ENCODE data around the gene NDC80. TPM values are rescaled to one million over a fixed set of nuclear protein-coding genes. Genes with fewer than 3 reads are reported as not detected.

Gene NDC80
- total and polyA plus RNA-seq, 8 donors = 1.7 to 47.6 (median 22.3) TPM

- H3K36me3 ChIP-seq = peaks cover 0 to 26% of the 10 kb centered on the region in 2 donors
- DNase-seq = no peak
- no peaks in the 10 kb centered on the region for H3K9me3 ChIP-seq
- H3K4me3 ChIP-seq = no peak overlapping the region
- no peak for ATAC-seq
- H3K27me3 ChIP-seq = no peaks in the 10 kb centered on the region
- TF ChIP-seq CTCF (IDR thresholded peaks at IDR 0.05) = no peak
- H3K4me1 ChIP-seq = peaks cover 0 to 4% of the 10 kb centered on the region in 2 donors
- no peak overlapping the region for H3K27ac ChIP-seq
- intact Hi-C loops (cut with DNase I) = no loop called here
Measured at GRCh38 chr18:2564373-2564772, 7.0 kb upstream of the NDC80 start.

DNA sequence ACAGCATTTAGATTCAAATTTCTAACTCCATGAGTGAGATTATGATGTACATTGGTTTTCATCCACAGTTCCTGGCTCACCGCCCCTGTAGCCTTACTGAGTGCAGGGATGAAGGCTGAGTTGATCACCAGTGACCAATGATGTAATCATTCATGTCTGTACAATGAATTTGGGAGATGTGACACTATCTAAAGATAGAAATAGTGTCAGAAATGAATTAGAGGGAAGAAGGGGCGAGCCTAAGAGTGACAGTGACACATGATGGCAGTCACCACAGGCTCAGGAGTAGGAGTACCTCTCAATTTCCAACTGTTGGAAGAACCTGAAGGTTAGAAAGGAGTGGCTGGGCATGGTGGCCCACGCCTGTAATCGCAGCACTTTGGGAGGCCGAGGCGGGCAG lies 3.2 kb upstream of the NDC80 start:
- ATAC-seq = no peak
- no peak for DNase-seq

DNA sequence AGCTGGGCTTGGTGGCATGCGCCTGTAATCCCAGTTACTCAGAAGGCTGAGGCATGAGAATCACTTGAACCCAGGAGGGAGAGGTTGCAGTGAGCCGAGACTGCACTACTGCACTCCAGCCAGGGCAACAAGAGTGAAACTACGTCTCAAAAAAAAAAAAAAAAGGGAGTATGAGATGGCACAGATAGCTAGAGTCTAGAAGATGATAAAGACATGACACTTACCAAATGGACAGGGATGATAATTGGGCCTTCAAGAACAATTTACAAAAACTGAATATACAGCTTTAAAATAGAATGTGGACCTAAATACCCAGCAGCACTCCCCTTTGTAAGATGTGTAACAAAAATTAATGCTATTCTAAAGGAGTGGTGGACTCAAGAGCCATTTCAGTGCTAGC lies 2.8 kb upstream of the NDC80 start:
- Histone ChIP-seq H3K36me3 (peaks cover 0 to 5% of the 10 kb centered on the region in 2 donors), H3K4me1 (peaks cover 9 to 37% of the 10 kb centered on the region in 2 donors), H3K9me3 (no peaks in the 10 kb centered on the region), H3K27ac (no peak overlapping the region), H3K4me3 (no peak overlapping the region), H3K27me3 (no peaks in the 10 kb centered on the region)
- intact Hi-C loops (cut with DNase I) = no loop called here
- no peak for TF ChIP-seq CTCF (IDR thresholded peaks at IDR 0.05)
- ATAC-seq = no peak
- no peak for DNase-seq

More for the DNA sequence above, 3.2 kb upstream of the NDC80 start:
- intact Hi-C loops (cut with DNase I) = no loop called here
- Histone ChIP-seq H3K27ac (no peak overlapping the region), H3K9me3 (no peaks in the 10 kb centered on the region), H3K4me1 (peaks cover 9 to 33% of the 10 kb centered on the region in 2 donors), H3K36me3 (peaks cover 0 to 7% of the 10 kb centered on the region in 2 donors), H3K4me3 (no peak overlapping the region), H3K27me3 (no peaks in the 10 kb centered on the region)
- TF ChIP-seq CTCF (IDR thresholded peaks at IDR 0.05) = no peak

- DNase-seq (no peak), ATAC-seq (no peak)
- Histone ChIP-seq H3K9me3 (no peaks in the 10 kb centered on the region), H3K36me3 (no peaks in the 10 kb centered on the region), H3K4me3 (peak overlapping the region in 1 of 2 donors; percentile 58), H3K27me3 (no peaks in the 10 kb centered on the region), H3K4me1 (peaks cover 9 to 44% of the 10 kb centered on the region in 2 donors), H3K27ac (peak overlapping the region in 1 of 2 donors; percentile 97)
- no peak for TF ChIP-seq CTCF (IDR thresholded peaks at IDR 0.05)
- intact Hi-C loops (cut with DNase I) = no loop called here
Measured at GRCh38 chr18:2569338-2570207, 1.8 kb upstream of the NDC80 start.

DNA sequence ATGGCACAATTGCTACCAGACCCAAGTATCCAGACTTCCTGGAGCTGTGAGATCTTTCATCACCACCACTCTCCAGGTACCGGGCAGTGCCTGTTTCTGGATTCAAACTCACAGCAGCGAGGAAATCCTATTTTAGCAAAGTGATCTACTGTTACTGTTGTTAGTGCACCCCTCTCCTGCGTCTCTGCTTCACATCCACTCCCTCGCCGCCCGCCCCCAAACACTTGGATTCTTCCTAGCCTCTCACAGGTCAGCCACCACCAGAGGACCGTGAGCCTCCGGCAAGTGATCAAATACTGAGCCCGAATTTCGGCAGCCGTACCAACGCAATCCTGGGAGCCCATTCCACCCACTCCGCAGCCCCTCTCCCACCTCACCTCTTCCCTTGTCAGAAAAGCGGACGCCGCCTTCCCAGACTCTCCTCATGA lies 571 bp upstream of the NDC80 start:
- Histone ChIP-seq H3K4me1 (peaks cover 9 to 44% of the 10 kb centered on the region in 2 donors), H3K4me3 (peak overlapping the region; percentile 57 to 58), H3K27me3 (no peaks in the 10 kb centered on the region), H3K27ac (peak overlapping the region; percentile 97 to 98), H3K36me3 (no peaks in the 10 kb centered on the region), H3K9me3 (no peaks in the 10 kb centered on the region)
- intact Hi-C loops (cut with DNase I) = no loop called here
- DNase-seq (peak in 3 of 4 donors; percentile 76 to 88 (median 77)), ATAC-seq (peak; percentile 86)
- TF ChIP-seq CTCF (IDR thresholded peaks at IDR 0.05) = no peak
